ENCODE data around the gene PGBD5. TPM values are rescaled to one million over a fixed set of nuclear protein-coding genes. Genes with fewer than 3 reads are reported as not detected.

Gene PGBD5
- total and polyA plus RNA-seq, 2 of the 13 experiments (the other 11 are each of a cell fraction or from before 2014, with no cell fraction given), result 0.04 to 0.13 TPM

GRCh38 chr1:230426246-230427093 lies at the start of gene PGBD5 (continued):
- peak; percentile 88; the same call in 1 of the 2 replicates for TF ChIP-seq NR0B2 (CRISPR knock-in tag; IDR thresholded peaks at IDR 0.05)
- TF ChIP-seq ZNF329 (CRISPR knock-in tag; IDR thresholded peaks at IDR 0.05; ENCODE audit: low read depth), result peak; percentile 83; the same call in 1 of the 2 replicates
- peak; percentile 59; the same call in 1 of the 2 replicates for TF ChIP-seq SOX5 (CRISPR knock-in tag; IDR thresholded peaks at IDR 0.05; ENCODE audit: borderline replicate concordance)
- peak; percentile 78; the same call in 1 of the 2 replicates for TF ChIP-seq ZFP36L1 (CRISPR knock-in tag; IDR thresholded peaks at IDR 0.05)
- peak; percentile 77 for TF ChIP-seq ELF3 (CRISPR knock-in tag; IDR thresholded peaks at IDR 0.05)
- TF ChIP-seq SP5 (CRISPR knock-in tag; IDR thresholded peaks at IDR 0.05; ENCODE audit: borderline replicate concordance, low read depth), result 0 out of 2 replicates have a peak, but pooled peaks have one; percentile 23
- TF ChIP-seq FOSL2 (CRISPR knock-in tag; IDR thresholded peaks at IDR 0.05), result peak; percentile 45
- TF ChIP-seq ESRRA (CRISPR knock-in tag; IDR thresholded peaks at IDR 0.05; ENCODE audit: low read depth), result 0 out of 2 replicates have a peak, but pooled peaks have one; percentile 27
- no peak for TF ChIP-seq CBX1 (IDR thresholded peaks at IDR 0.05; ENCODE audit: low read depth)
- peak; percentile 72; the same call in 1 of the 2 replicates for TF ChIP-seq ZBTB2 (CRISPR knock-in tag; IDR thresholded peaks at IDR 0.05; ENCODE audit: low read depth)
- TF ChIP-seq ZNF552 (CRISPR knock-in tag; IDR thresholded peaks at IDR 0.05; ENCODE audit: borderline replicate concordance), result no peak
- TF ChIP-seq DBP (CRISPR knock-in tag; IDR thresholded peaks at IDR 0.05; ENCODE audit: not compliant biosample characterization), result peak; percentile 92
- TF ChIP-seq YEATS4 (CRISPR knock-in tag; IDR thresholded peaks at IDR 0.05; ENCODE audit: borderline replicate concordance), result peak; percentile 79
- 0 out of 2 replicates have a peak, but pooled peaks have one; percentile 37 for TF ChIP-seq ZNF747 (CRISPR knock-in tag; IDR thresholded peaks at IDR 0.05; ENCODE audit: borderline replicate concordance)
- peak; percentile 81 for TF ChIP-seq GABPB1 (CRISPR knock-in tag; IDR thresholded peaks at IDR 0.05)
- TF ChIP-seq E2F1 (CRISPR knock-in tag; IDR thresholded peaks at IDR 0.05), result peak; percentile 55; the same call in 1 of the 2 replicates
- peak; percentile 67 for TF ChIP-seq ZBTB7B (CRISPR knock-in tag; IDR thresholded peaks at IDR 0.05)
- no peak for TF ChIP-seq TRIM24 (CRISPR knock-in tag; IDR thresholded peaks at IDR 0.05)
- TF ChIP-seq ZBTB37 (CRISPR knock-in tag; IDR thresholded peaks at IDR 0.05), result no peak
- 0 out of 2 replicates have a peak, but pooled peaks have one; percentile 56 for TF ChIP-seq SNAPC2 (CRISPR knock-in tag; IDR thresholded peaks at IDR 0.05)
- TF ChIP-seq CTCF (CRISPR knock-in tag; IDR thresholded peaks at IDR 0.05), result no peak
